ENCODE measurements around the gene PCDHGA5.
"Not testable (repeated sequence)": the region's sequence is repeated elsewhere in the genome, so short reads cannot be mapped to it uniquely, and the experiment has no call there.

PCDHGA5 gene

GRCh38 chr5:141387557-141388311 is 23.8 kb downstream of the PCDHGA5 start, which contains the start of gene PCDHGB4:
TSS of gene PCDHGB4 (plus strand) at chr5:141387698. CDS start at chr5:141387885, 187 bp downstream.
- DNase-seq (ENCODE audit: low read depth in 2 of 2) = not testable (repeated sequence)

- DNase-seq (ENCODE audit: low read depth in 2 of 2) = no peak
These were observed 24.7 kb downstream of the PCDHGA5 start for GRCh38 chr5:141388661-141389060.

- no peak for DNase-seq (ENCODE audit: low read depth in 2 of 2)
These were observed 25.4 kb downstream of the PCDHGA5 start for GRCh38 chr5:141389153-141390042.

- no peak for DNase-seq (ENCODE audit: low read depth in 2 of 2)
These were observed 28.7 kb downstream of the PCDHGA5 start, which contains the start of gene PCDHGA8 for GRCh38 chr5:141392429-141393198. TSS of gene PCDHGA8 (plus strand) at chr5:141392633. CDS start at chr5:141392814, 181 bp downstream.

GRCh38 chr5:141393267-141393666 is 29.3 kb downstream of the PCDHGA5 start:
- DNase-seq (ENCODE audit: low read depth in 2 of 2) = no peak

- not testable (repeated sequence) for DNase-seq (ENCODE audit: low read depth in 2 of 2)
These were observed 30.6 kb downstream of the PCDHGA5 start for GRCh38 chr5:141394401-141395187.

- DNase-seq (ENCODE audit: low read depth in 2 of 2) = not testable (repeated sequence)
These were observed 34.0 kb downstream of the PCDHGA5 start, which contains the start of gene PCDHGB5 for GRCh38 chr5:141397756-141398551. TSS of gene PCDHGB5 (plus strand) at chr5:141397947. CDS start at chr5:141398128, 181 bp downstream.

- DNase-seq (ENCODE audit: low read depth in 2 of 2) = no peak
These were observed 34.6 kb downstream of the PCDHGA5 start for GRCh38 chr5:141398608-141399007.

- no peak for DNase-seq (ENCODE audit: low read depth in 2 of 2)
These were observed 35.7 kb downstream of the PCDHGA5 start for GRCh38 chr5:141399555-141400258.

- no peak for DNase-seq (ENCODE audit: low read depth in 2 of 2)
These were observed 38.7 kb downstream of the PCDHGA5 start, which contains the start of gene PCDHGA9 for GRCh38 chr5:141402553-141403243. TSS of gene PCDHGA9 (plus strand) at chr5:141402778. CDS start at chr5:141402953, 175 bp downstream.

- DNase-seq (ENCODE audit: low read depth in 2 of 2) = no peak
These were observed 39.4 kb downstream of the PCDHGA5 start for GRCh38 chr5:141403387-141403786.

GRCh38 chr5:141407790-141408505 is 44.0 kb downstream of the PCDHGA5 start, which contains the start of gene PCDHGB6:
TSS of gene PCDHGB6 (plus strand) at chr5:141408021. CDS start at chr5:141408203, 182 bp downstream.
- DNase-seq (ENCODE audit: low read depth in 2 of 2) = not testable (repeated sequence)

GRCh38 chr5:141409598-141410306 is 45.8 kb downstream of the PCDHGA5 start:
- no peak for DNase-seq (ENCODE audit: low read depth in 2 of 2)

- no peak for DNase-seq (ENCODE audit: low read depth in 2 of 2)
These were observed 47.6 kb downstream of the PCDHGA5 start for GRCh38 chr5:141411575-141411974.

GRCh38 chr5:141412854-141413539 is 49.0 kb downstream of the PCDHGA5 start, which contains the start of gene PCDHGA10:
TSS of gene PCDHGA10 (plus strand) at chr5:141412987. CDS start at chr5:141413176, 189 bp downstream.
- DNase-seq (ENCODE audit: low read depth in 2 of 2) = peak in 1 of 2 experiments; percentile 47

GRCh38 chr5:141413540-141414069 is 49.6 kb downstream of the PCDHGA5 start:
- no peak for DNase-seq (ENCODE audit: low read depth in 2 of 2)
